ENCODE measurements around the gene NOD1.

DNA sequence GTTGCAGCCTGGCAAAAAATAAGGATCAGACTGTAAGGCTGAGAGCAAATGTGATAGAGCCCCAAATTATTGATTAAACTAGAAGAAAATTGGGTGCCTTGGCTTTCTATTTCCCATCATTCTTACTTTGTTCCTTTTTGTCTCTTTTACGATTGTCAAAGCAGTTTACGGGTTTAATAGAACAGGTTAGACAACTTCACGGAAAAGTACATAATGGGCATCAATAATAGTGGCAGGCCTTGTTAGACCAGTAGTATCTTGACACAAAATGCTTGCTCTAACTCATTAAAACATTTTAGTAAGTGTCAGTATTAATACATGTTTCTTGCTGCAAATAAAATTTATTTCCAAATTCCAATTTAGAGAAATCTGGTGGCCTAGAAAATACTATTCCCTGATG lies 40.5 kb upstream of the NOD1 start:
- TF ChIP-seq NFE2L2 (IDR thresholded peaks at IDR 0.05; ENCODE audit: low read length) (no peak), GABPA (IDR thresholded peaks at IDR 0.05; ENCODE audit: low read depth, low read length) (no peak), GABPA (CRISPR knock-in tag; IDR thresholded peaks at IDR 0.05; ENCODE audit: low read depth) (no peak), CC2D1A (CRISPR knock-in tag; IDR thresholded peaks at IDR 0.05) (no peak), NR3C1 (CRISPR knock-in tag; IDR thresholded peaks at IDR 0.05) (no peak), POLR2AphosphoS2 (IDR thresholded peaks at IDR 0.05; ENCODE audit: low read depth, low read length) (no peak)
- TF ChIP-seq, protein P1, sequence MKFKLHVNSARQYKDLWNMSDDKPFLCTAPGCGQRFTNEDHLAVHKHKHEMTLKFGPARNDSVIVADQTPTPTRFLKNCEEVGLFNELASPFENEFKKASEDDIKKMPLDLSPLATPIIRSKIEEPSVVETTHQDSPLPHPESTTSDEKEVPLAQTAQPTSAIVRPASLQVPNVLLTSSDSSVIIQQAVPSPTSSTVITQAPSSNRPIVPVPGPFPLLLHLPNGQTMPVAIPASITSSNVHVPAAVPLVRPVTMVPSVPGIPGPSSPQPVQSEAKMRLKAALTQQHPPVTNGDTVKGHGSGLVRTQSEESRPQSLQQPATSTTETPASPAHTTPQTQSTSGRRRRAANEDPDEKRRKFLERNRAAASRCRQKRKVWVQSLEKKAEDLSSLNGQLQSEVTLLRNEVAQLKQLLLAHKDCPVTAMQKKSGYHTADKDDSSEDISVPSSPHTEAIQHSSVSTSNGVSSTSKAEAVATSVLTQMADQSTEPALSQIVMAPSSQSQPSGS (CRISPR knock-in tag; IDR thresholded peaks at IDR 0.05): no peak
- TF ChIP-seq, protein P2, sequence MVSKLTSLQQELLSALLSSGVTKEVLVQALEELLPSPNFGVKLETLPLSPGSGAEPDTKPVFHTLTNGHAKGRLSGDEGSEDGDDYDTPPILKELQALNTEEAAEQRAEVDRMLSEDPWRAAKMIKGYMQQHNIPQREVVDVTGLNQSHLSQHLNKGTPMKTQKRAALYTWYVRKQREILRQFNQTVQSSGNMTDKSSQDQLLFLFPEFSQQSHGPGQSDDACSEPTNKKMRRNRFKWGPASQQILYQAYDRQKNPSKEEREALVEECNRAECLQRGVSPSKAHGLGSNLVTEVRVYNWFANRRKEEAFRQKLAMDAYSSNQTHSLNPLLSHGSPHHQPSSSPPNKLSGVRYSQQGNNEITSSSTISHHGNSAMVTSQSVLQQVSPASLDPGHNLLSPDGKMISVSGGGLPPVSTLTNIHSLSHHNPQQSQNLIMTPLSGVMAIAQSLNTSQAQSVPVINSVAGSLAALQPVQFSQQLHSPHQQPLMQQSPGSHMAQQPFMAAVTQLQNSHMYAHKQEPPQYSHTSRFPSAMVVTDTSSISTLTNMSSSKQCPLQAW (CRISPR knock-in tag; IDR thresholded peaks at IDR 0.05): no peak

Measured in HepG2 (cell line).